HepG2 (cell line): Measurements from ENCODE around the gene NFATC3. TPM values are rescaled to one million over a fixed set of nuclear protein-coding genes. Genes with fewer than 3 reads are reported as not detected.
A peak's percentile ranks its signal among the peaks of the same experiment; 100 is the strongest.

Experiments
- ARID2 ChIP-seq: sonication (generic); formaldehyde crosslinking; IDR thresholded peaks from 2 replicates; pipeline ENCODE4 v1.8.1; 2022; ENCODE audit warnings: mild to moderate bottlenecking, missing genetic modification reagents, borderline replicate concordance
- ATRX ChIP-seq: sonication (generic); formaldehyde crosslinking; IDR thresholded peaks from 2 replicates; pipeline ENCODE4 v1.4.0; 2020; ENCODE audit warnings: missing genetic modification reagents, borderline replicate concordance
- CBFB ChIP-seq: sonication (generic); formaldehyde crosslinking; IDR thresholded peaks from 2 replicates; pipeline ENCODE4 v1.4.0; 2020; ENCODE audit warnings: missing genetic modification reagents
- CSRNP2 ChIP-seq: sonication (generic); formaldehyde crosslinking; conservative IDR thresholded peaks from 2 replicates; pipeline ENCODE4 v1.8.0; 2022; ENCODE audit warnings: low read depth, missing genetic modification reagents
- FUBP1 ChIP-seq: sonication (generic); formaldehyde crosslinking; IDR thresholded peaks from 2 replicates; pipeline ENCODE4 v1.5.1; 2020; ENCODE audit warnings: missing genetic modification reagents, mild to moderate bottlenecking, borderline replicate concordance
- GZF1 ChIP-seq: sonication (generic); formaldehyde crosslinking; IDR thresholded peaks from 2 replicates; pipeline ENCODE4 v1.5.1; 2020; ENCODE audit warnings: mild to moderate bottlenecking, missing genetic modification reagents
- RARA ChIP-seq: IDR thresholded peaks from 2 replicates; pipeline ENCODE4 v1.6.1; 2016; ENCODE audit warnings: missing genetic modification reagents, missing compliant biosample characterization
- RARG ChIP-seq: sonication (generic); formaldehyde crosslinking; IDR thresholded peaks from 2 replicates; pipeline ENCODE4 v1.4.0; 2020; ENCODE audit warnings: low read depth, mild to moderate bottlenecking, missing genetic modification reagents
- RBM39 ChIP-seq: fragments of 200-400 bp; formaldehyde crosslinking; IDR thresholded peaks from one replicate; pipeline ENCODE4 v1.6.1; 2018; ENCODE audit warnings: antibody characterized with exemption, mild to moderate bottlenecking, low read depth, low read length; ENCODE audit not compliant: poor library complexity, severe bottlenecking
- TCF12 ChIP-seq, 2 experiments: fragments of 450-650 bp in 1 of 2; sonication (generic) in 1 of 2; formaldehyde crosslinking in 1 of 2; IDR thresholded peaks; 2 replicates each; pipeline versions ENCODE4 v1.6.1 to v1.8.0; 2017 to 2022; ENCODE audit warnings: antibody characterized with exemption in 1 of 2, mild to moderate bottlenecking in 1 of 2, missing genetic modification reagents in 1 of 2, moderate library complexity in 1 of 2
- TOE1 ChIP-seq: sonication (generic); formaldehyde crosslinking; IDR thresholded peaks from 2 replicates; pipeline ENCODE4 v1.4.0; 2020; ENCODE audit warnings: mild to moderate bottlenecking, missing genetic modification reagents
- ZNF101 ChIP-seq: sonication (generic); formaldehyde crosslinking; IDR thresholded peaks from 2 replicates; pipeline ENCODE4 v1.4.0; 2020; ENCODE audit warnings: mild to moderate bottlenecking, low read depth, missing genetic modification reagents, borderline replicate concordance
- ZNF264 ChIP-seq: sonication (generic); formaldehyde crosslinking; IDR thresholded peaks from 2 replicates; pipeline ENCODE4 v1.4.0; 2020; ENCODE audit warnings: missing genetic modification reagents
- ZNF563 ChIP-seq: sonication (generic); formaldehyde crosslinking; IDR thresholded peaks from 2 replicates; pipeline ENCODE4 v1.8.0; 2022; ENCODE audit warnings: mild to moderate bottlenecking, moderate library complexity, missing genetic modification reagents
- ZNF605 ChIP-seq: sonication (generic); formaldehyde crosslinking; IDR thresholded peaks from 2 replicates; pipeline ENCODE4 v1.8.0; 2022; ENCODE audit warnings: mild to moderate bottlenecking, missing genetic modification reagents
- ZNF7 ChIP-seq: IDR thresholded peaks from 2 replicates; pipeline ENCODE4 v1.6.1; 2016; ENCODE audit warnings: missing biosample characterization, missing genetic modification reagents
- ZNF775 ChIP-seq: sonication (generic); formaldehyde crosslinking; IDR thresholded peaks from 2 replicates; pipeline ENCODE4 v1.4.0; 2020; ENCODE audit warnings: missing genetic modification reagents, mild to moderate bottlenecking, moderate library complexity, borderline replicate concordance
- polyA plus RNA-seq, 8 experiments: library from polyadenylated mRNA; depleted of rRNA in 3 of 8; stranded (reverse) in 7 of 8; unstranded in 1 of 8; fragments of >200 nt; fragmentation: Illumina TruSeq in 4 of 8; extraction: Trizol in 4 of 8; gene quantifications; 2 replicates each; pipeline versions ENCODE4 v1.2.1 to v1.2.3, GENCODE V29; 2011 to 2016; ENCODE audit warnings: low read depth in 4 of 8, missing spikeins in 1 of 8, mixed read lengths in 1 of 8; ENCODE audit not compliant: insufficient read depth in 1 of 8
- total RNA-seq, 5 experiments: library from RNA; depleted of rRNA; stranded (reverse); fragments of >200 nt; fragmentation: Illumina TruSeq; extraction: Trizol; gene quantifications; 2 replicates each; pipeline ENCODE4 v1.2.3, GENCODE V29; 2016; ENCODE audit warnings: low read depth in 1 of 5
- TF ChIP-seq, protein P1 (sequence below): sonication (generic); formaldehyde crosslinking; IDR thresholded peaks from 2 replicates; pipeline ENCODE4 v1.4.0; 2020; ENCODE audit warnings: missing genetic modification reagents, mild to moderate bottlenecking, borderline replicate concordance
- TF ChIP-seq, protein P2 (sequence below): sonication (generic); formaldehyde crosslinking; IDR thresholded peaks from 2 replicates; pipeline ENCODE4 v1.4.0; 2020; ENCODE audit warnings: missing genetic modification reagents
- TF ChIP-seq, protein P3 (sequence below): sonication (generic); formaldehyde crosslinking; IDR thresholded peaks from 2 replicates; pipeline ENCODE4 v1.5.1; 2020; ENCODE audit warnings: missing genetic modification reagents, mild to moderate bottlenecking, borderline replicate concordance

The NFATC3 gene
- total and polyA plus RNA-seq, 2 of the 13 experiments (the other 11 are each of a cell fraction or from before 2014, with no cell fraction given): 52.6 to 62.7 TPM

- TF ChIP-seq, protein P1, sequence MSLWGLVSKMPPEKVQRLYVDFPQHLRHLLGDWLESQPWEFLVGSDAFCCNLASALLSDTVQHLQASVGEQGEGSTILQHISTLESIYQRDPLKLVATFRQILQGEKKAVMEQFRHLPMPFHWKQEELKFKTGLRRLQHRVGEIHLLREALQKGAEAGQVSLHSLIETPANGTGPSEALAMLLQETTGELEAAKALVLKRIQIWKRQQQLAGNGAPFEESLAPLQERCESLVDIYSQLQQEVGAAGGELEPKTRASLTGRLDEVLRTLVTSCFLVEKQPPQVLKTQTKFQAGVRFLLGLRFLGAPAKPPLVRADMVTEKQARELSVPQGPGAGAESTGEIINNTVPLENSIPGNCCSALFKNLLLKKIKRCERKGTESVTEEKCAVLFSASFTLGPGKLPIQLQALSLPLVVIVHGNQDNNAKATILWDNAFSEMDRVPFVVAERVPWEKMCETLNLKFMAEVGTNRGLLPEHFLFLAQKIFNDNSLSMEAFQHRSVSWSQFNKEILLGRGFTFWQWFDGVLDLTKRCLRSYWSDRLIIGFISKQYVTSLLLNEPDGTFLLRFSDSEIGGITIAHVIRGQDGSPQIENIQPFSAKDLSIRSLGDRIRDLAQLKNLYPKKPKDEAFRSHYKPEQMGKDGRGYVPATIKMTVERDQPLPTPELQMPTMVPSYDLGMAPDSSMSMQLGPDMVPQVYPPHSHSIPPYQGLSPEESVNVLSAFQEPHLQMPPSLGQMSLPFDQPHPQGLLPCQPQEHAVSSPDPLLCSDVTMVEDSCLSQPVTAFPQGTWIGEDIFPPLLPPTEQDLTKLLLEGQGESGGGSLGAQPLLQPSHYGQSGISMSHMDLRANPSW: no peak
- TF ChIP-seq ZNF605 (CRISPR knock-in tag) (no peak), CBFB (CRISPR knock-in tag) (peak; percentile 50; the same call in 1 of the 2 replicates), TOE1 (no peak), GZF1 (no peak), FUBP1 (CRISPR knock-in tag) (no peak), CSRNP2 (CRISPR knock-in tag) (no peak), RARA (CRISPR knock-in tag) (no peak), ATRX (no peak), TCF12 (IDR thresholded peaks at IDR 0.05) (no peak), TCF12 (CRISPR knock-in tag; IDR thresholded peaks at IDR 0.05) (0 out of 2 replicates have a peak, but pooled peaks have one; percentile 83), ARID2 (CRISPR knock-in tag) (0 out of 2 replicates have a peak, but pooled peaks have one; percentile 52), ZNF563 (CRISPR knock-in tag) (peak; percentile 88), ZNF101 (no peak), ZNF775 (no peak), RBM39 (no peak), ZNF264 (CRISPR knock-in tag) (no peak), RARG (CRISPR knock-in tag) (no peak), ZNF7 (no peak)
- TF ChIP-seq, protein P2, sequence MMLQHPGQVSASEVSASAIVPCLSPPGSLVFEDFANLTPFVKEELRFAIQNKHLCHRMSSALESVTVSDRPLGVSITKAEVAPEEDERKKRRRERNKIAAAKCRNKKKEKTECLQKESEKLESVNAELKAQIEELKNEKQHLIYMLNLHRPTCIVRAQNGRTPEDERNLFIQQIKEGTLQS (CRISPR knock-in tag): peak; percentile 57; the same call in 1 of the 2 replicates
- TF ChIP-seq, protein P3, sequence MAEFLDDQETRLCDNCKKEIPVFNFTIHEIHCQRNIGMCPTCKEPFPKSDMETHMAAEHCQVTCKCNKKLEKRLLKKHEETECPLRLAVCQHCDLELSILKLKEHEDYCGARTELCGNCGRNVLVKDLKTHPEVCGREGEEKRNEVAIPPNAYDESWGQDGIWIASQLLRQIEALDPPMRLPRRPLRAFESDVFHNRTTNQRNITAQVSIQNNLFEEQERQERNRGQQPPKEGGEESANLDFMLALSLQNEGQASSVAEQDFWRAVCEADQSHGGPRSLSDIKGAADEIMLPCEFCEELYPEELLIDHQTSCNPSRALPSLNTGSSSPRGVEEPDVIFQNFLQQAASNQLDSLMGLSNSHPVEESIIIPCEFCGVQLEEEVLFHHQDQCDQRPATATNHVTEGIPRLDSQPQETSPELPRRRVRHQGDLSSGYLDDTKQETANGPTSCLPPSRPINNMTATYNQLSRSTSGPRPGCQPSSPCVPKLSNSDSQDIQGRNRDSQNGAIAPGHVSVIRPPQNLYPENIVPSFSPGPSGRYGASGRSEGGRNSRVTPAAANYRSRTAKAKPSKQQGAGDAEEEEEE (CRISPR knock-in tag): no peak
Observed at GRCh38 chr16:68085259-68086071, at the start of gene NFATC3 (continued).
